OCI-LY1 (cell line): ENCODE data around the gene RNPS1.

ENCODE experiments used
- H2AFZ ChIP-seq: fragments of 200-600 bp; sonication (generic), shearing (Covaris generic); 2 replicates; pipeline ENCODE4 v1.6.0; 2014; ENCODE audit warnings: antibody characterized with exemption, mild to moderate bottlenecking, low read length
- H3F3A ChIP-seq: fragments of 200-600 bp; sonication (generic), shearing (Covaris generic); 2 replicates; pipeline ENCODE4 v1.6.0; 2014; ENCODE audit warnings: mild to moderate bottlenecking, antibody characterized with exemption, low read length, moderate library complexity; ENCODE audit not compliant: insufficient read depth
- H3K27ac ChIP-seq: fragments of 200-600 bp; sonication (generic); 2 replicates; pipeline ENCODE4 v1.5.1; 2014; ENCODE audit warnings: low read length, mixed run types, mild to moderate bottlenecking, low read depth; ENCODE audit not compliant: poor library complexity, severe bottlenecking
- H3K27me3 ChIP-seq: fragments of 200-600 bp; sonication (generic); 2 replicates; pipeline ENCODE4 v1.6.0; 2014; ENCODE audit warnings: antibody characterized with exemption, mild to moderate bottlenecking, low read length, moderate library complexity; ENCODE audit not compliant: insufficient read depth
- H3K36me3 ChIP-seq: fragments of 200-600 bp; sonication (generic); 2 replicates; pipeline ENCODE4 v1.6.1; 2014; ENCODE audit warnings: mild to moderate bottlenecking, antibody characterized with exemption, low read length, moderate library complexity, mixed read lengths; ENCODE audit not compliant: insufficient read depth
- H3K4me1 ChIP-seq: fragments of 200-600 bp; sonication (generic); 2 replicates; pipeline ENCODE4 v1.5.1; 2014; ENCODE audit warnings: mild to moderate bottlenecking, low read length, moderate library complexity; ENCODE audit not compliant: insufficient read depth, severe bottlenecking
- H3K4me2 ChIP-seq: fragments of 200-600 bp; sonication (generic), shearing (Covaris generic); 2 replicates; pipeline ENCODE4 v1.6.1; 2014; ENCODE audit warnings: low read length
- H3K4me3 ChIP-seq: fragments of 200-600 bp; sonication (generic); 2 replicates; pipeline ENCODE4 v1.5.1; 2014; ENCODE audit warnings: low read length, low read depth, mild to moderate bottlenecking, mixed read lengths; ENCODE audit not compliant: poor library complexity, severe bottlenecking
- H3K79me2 ChIP-seq: fragments of 200-600 bp; shearing (Covaris generic); 2 replicates; pipeline ENCODE4 v1.6.1; 2016; ENCODE audit warnings: mixed run types, low read length, mixed read lengths; ENCODE audit not compliant: insufficient read depth
- H3K9ac ChIP-seq: fragments of 200-600 bp; sonication (generic), shearing (Covaris generic); 2 replicates; pipeline ENCODE4 v1.6.1; 2014; ENCODE audit warnings: mild to moderate bottlenecking, low read length, mixed read lengths
- H3K9me2 ChIP-seq: fragments of 200-600 bp; sonication (generic), shearing (Covaris generic); 2 replicates; pipeline ENCODE4 v1.6.1; 2014; ENCODE audit warnings: low read depth, mild to moderate bottlenecking, low read length, mixed read lengths
- H3K9me3 ChIP-seq: fragments of 200-600 bp; shearing (Covaris generic); 2 replicates; pipeline ENCODE4 v1.6.1; 2014; ENCODE audit warnings: low read length, mixed read lengths
- H4K20me1 ChIP-seq: fragments of 200-600 bp; sonication (generic), shearing (Covaris generic); 2 replicates; pipeline ENCODE4 v1.6.0; 2016; ENCODE audit warnings: mild to moderate bottlenecking, low read length; ENCODE audit not compliant: insufficient read depth
- CTCF ChIP-seq: fragments of 200-600 bp; sonication (generic), shearing (Covaris generic); IDR thresholded peaks from 2 replicates; pipeline ENCODE4 v1.5.1; 2017; ENCODE audit warnings: mild to moderate bottlenecking, antibody characterized with exemption, low read length, moderate library complexity, mixed read lengths
- EZH2 ChIP-seq: fragments of 200-600 bp; sonication (generic), shearing (Covaris generic); IDR thresholded peaks from 2 replicates; pipeline ENCODE4 v1.8.0; 2017; ENCODE audit warnings: borderline replicate concordance, mixed run types, mild to moderate bottlenecking, antibody characterized with exemption, low read length, moderate library complexity, mixed read lengths

Gene RNPS1

GRCh38 chr16:2287916-2288547 is 20.1 kb upstream of the RNPS1 start:
- H3K4me3 ChIP-seq = no peak overlapping the region
- no peaks in the 10 kb centered on the region for H3K79me2 ChIP-seq
- no peaks in the 10 kb centered on the region for H4K20me1 ChIP-seq
- no peaks in the 10 kb centered on the region for H3K9me2 ChIP-seq
- H3K4me2 ChIP-seq = no peak overlapping the region
- no peaks in the 10 kb centered on the region for H3K4me1 ChIP-seq
- no peak overlapping the region for H3K27ac ChIP-seq
- H2AFZ ChIP-seq = no peak overlapping the region
- H3K27me3 ChIP-seq = peaks cover 7% of the 10 kb centered on the region; the same call in 1 of the 2 replicates
- no peaks in the 10 kb centered on the region for H3K36me3 ChIP-seq
- TF ChIP-seq CTCF (no peak), EZH2 (no peak)
- no peak overlapping the region for H3K9ac ChIP-seq
- no peaks in the 10 kb centered on the region for H3K9me3 ChIP-seq
- H3F3A ChIP-seq = no peaks in the 10 kb centered on the region

- no peak overlapping the region for H2AFZ ChIP-seq
- no peaks in the 10 kb centered on the region for H3F3A ChIP-seq
- H4K20me1 ChIP-seq = no peaks in the 10 kb centered on the region
- H3K4me2 ChIP-seq = no peak overlapping the region
- no peaks in the 10 kb centered on the region for H3K79me2 ChIP-seq
- no peaks in the 10 kb centered on the region for H3K9me3 ChIP-seq
- no peaks in the 10 kb centered on the region for H3K36me3 ChIP-seq
- no peaks in the 10 kb centered on the region for H3K4me1 ChIP-seq
- H3K9ac ChIP-seq = no peak overlapping the region
- no peak overlapping the region for H3K27ac ChIP-seq
- TF ChIP-seq EZH2 (no peak), CTCF (no peak)
- no peak overlapping the region for H3K4me3 ChIP-seq
- peaks cover 7% of the 10 kb centered on the region; the same call in 1 of the 2 replicates for H3K27me3 ChIP-seq
- H3K9me2 ChIP-seq = no peaks in the 10 kb centered on the region
These were observed 18.6 kb upstream of the RNPS1 start for GRCh38 chr16:2286550-2286949.

- H3K4me1 ChIP-seq = no peaks in the 10 kb centered on the region
- no peaks in the 10 kb centered on the region for H4K20me1 ChIP-seq
- H3K9ac ChIP-seq = no peak overlapping the region
- H3K9me3 ChIP-seq = no peaks in the 10 kb centered on the region
- no peak for TF ChIP-seq EZH2
- no peak for TF ChIP-seq CTCF
- H3K27me3 ChIP-seq = peaks cover 7% of the 10 kb centered on the region; the same call in 1 of the 2 replicates
- H3K36me3 ChIP-seq = no peaks in the 10 kb centered on the region
- no peaks in the 10 kb centered on the region for H3K9me2 ChIP-seq
- no peaks in the 10 kb centered on the region for H3F3A ChIP-seq
- no peak overlapping the region for H2AFZ ChIP-seq
- H3K27ac ChIP-seq = no peak overlapping the region
- no peak overlapping the region for H3K4me3 ChIP-seq
- no peaks in the 10 kb centered on the region for H3K79me2 ChIP-seq
- no peak overlapping the region for H3K4me2 ChIP-seq
These were observed 17.8 kb upstream of the RNPS1 start for GRCh38 chr16:2285731-2286191.
